GM23248 (cell line): Measurements from ENCODE around the gene CTBP2.

Experiments
- EZH2 ChIP-seq: fragments of 200-600 bp; sonication (generic); IDR thresholded peaks from 2 replicates; pipeline ENCODE4 v1.6.1; 2018; ENCODE audit warnings: antibody characterized with exemption, mild to moderate bottlenecking; ENCODE audit not compliant: insufficient read depth, poor library complexity, severe bottlenecking
- EZH2phosphoT487 ChIP-seq: fragments of 200-600 bp; sonication (generic); IDR thresholded peaks from 2 replicates; pipeline ENCODE4 v1.6.1; 2018; ENCODE audit warnings: antibody characterized with exemption, moderate library complexity, mild to moderate bottlenecking, low read depth; ENCODE audit not compliant: insufficient read depth

GRCh38 chr10:125206623-125207022, 46.3 kb upstream of the CTBP2 start:
- TF ChIP-seq EZH2 (no peak), EZH2phosphoT487 (no peak)
